OCI-LY1 (cell line): ENCODE data around the gene CXorf38.

Source experiments
- H2AFZ ChIP-seq: fragments of 200-600 bp; sonication (generic), shearing (Covaris generic); 2 replicates; pipeline ENCODE4 v1.6.0; 2014; ENCODE audit warnings: antibody characterized with exemption, mild to moderate bottlenecking, low read length
- H3F3A ChIP-seq: fragments of 200-600 bp; sonication (generic), shearing (Covaris generic); 2 replicates; pipeline ENCODE4 v1.6.0; 2014; ENCODE audit warnings: mild to moderate bottlenecking, antibody characterized with exemption, low read length, moderate library complexity; ENCODE audit not compliant: insufficient read depth
- H3K27ac ChIP-seq: fragments of 200-600 bp; sonication (generic); 2 replicates; pipeline ENCODE4 v1.5.1; 2014; ENCODE audit warnings: low read length, mixed run types, mild to moderate bottlenecking, low read depth; ENCODE audit not compliant: poor library complexity, severe bottlenecking
- H3K27me3 ChIP-seq: fragments of 200-600 bp; sonication (generic); 2 replicates; pipeline ENCODE4 v1.6.0; 2014; ENCODE audit warnings: antibody characterized with exemption, mild to moderate bottlenecking, low read length, moderate library complexity; ENCODE audit not compliant: insufficient read depth
- H3K36me3 ChIP-seq: fragments of 200-600 bp; sonication (generic); 2 replicates; pipeline ENCODE4 v1.6.1; 2014; ENCODE audit warnings: mild to moderate bottlenecking, antibody characterized with exemption, low read length, moderate library complexity, mixed read lengths; ENCODE audit not compliant: insufficient read depth
- H3K4me1 ChIP-seq: fragments of 200-600 bp; sonication (generic); 2 replicates; pipeline ENCODE4 v1.5.1; 2014; ENCODE audit warnings: mild to moderate bottlenecking, low read length, moderate library complexity; ENCODE audit not compliant: insufficient read depth, severe bottlenecking
- H3K4me2 ChIP-seq: fragments of 200-600 bp; sonication (generic), shearing (Covaris generic); 2 replicates; pipeline ENCODE4 v1.6.1; 2014; ENCODE audit warnings: low read length
- H3K4me3 ChIP-seq: fragments of 200-600 bp; sonication (generic); 2 replicates; pipeline ENCODE4 v1.5.1; 2014; ENCODE audit warnings: low read length, low read depth, mild to moderate bottlenecking, mixed read lengths; ENCODE audit not compliant: poor library complexity, severe bottlenecking
- H3K79me2 ChIP-seq: fragments of 200-600 bp; shearing (Covaris generic); 2 replicates; pipeline ENCODE4 v1.6.1; 2016; ENCODE audit warnings: mixed run types, low read length, mixed read lengths; ENCODE audit not compliant: insufficient read depth
- H3K9ac ChIP-seq: fragments of 200-600 bp; sonication (generic), shearing (Covaris generic); 2 replicates; pipeline ENCODE4 v1.6.1; 2014; ENCODE audit warnings: mild to moderate bottlenecking, low read length, mixed read lengths
- H3K9me2 ChIP-seq: fragments of 200-600 bp; sonication (generic), shearing (Covaris generic); 2 replicates; pipeline ENCODE4 v1.6.1; 2014; ENCODE audit warnings: low read depth, mild to moderate bottlenecking, low read length, mixed read lengths
- H3K9me3 ChIP-seq: fragments of 200-600 bp; shearing (Covaris generic); 2 replicates; pipeline ENCODE4 v1.6.1; 2014; ENCODE audit warnings: low read length, mixed read lengths
- H4K20me1 ChIP-seq: fragments of 200-600 bp; sonication (generic), shearing (Covaris generic); 2 replicates; pipeline ENCODE4 v1.6.0; 2016; ENCODE audit warnings: mild to moderate bottlenecking, low read length; ENCODE audit not compliant: insufficient read depth
- EZH2 ChIP-seq: fragments of 200-600 bp; sonication (generic), shearing (Covaris generic); IDR thresholded peaks from 2 replicates; pipeline ENCODE4 v1.8.0; 2017; ENCODE audit warnings: borderline replicate concordance, mixed run types, mild to moderate bottlenecking, antibody characterized with exemption, low read length, moderate library complexity, mixed read lengths
- TF ChIP-seq, protein P1 (sequence below): fragments of 200-600 bp; sonication (generic), shearing (Covaris generic); IDR thresholded peaks from 2 replicates; pipeline ENCODE4 v1.5.1; 2017; ENCODE audit warnings: mild to moderate bottlenecking, antibody characterized with exemption, low read length, moderate library complexity, mixed read lengths

Gene CXorf38

GRCh38 chrX:40578039-40578695 lies 69.2 kb downstream of the CXorf38 start:
- Histone ChIP-seq H3K27me3 (no peaks in the 10 kb centered on the region), H3K9ac (no peak overlapping the region), H4K20me1 (no peaks in the 10 kb centered on the region), H3K36me3 (no peaks in the 10 kb centered on the region), H3K27ac (no peak overlapping the region), H3K9me2 (no peaks in the 10 kb centered on the region), H3F3A (no peaks in the 10 kb centered on the region), H3K4me3 (no peak overlapping the region), H2AFZ (no peak overlapping the region), H3K4me1 (peaks cover 18% of the 10 kb centered on the region), H3K9me3 (no peaks in the 10 kb centered on the region), H3K4me2 (no peak overlapping the region), H3K79me2 (peaks cover 14% of the 10 kb centered on the region; the same call in 1 of the 2 replicates)
- TF ChIP-seq EZH2 = no peak
- TF ChIP-seq, protein P1, sequence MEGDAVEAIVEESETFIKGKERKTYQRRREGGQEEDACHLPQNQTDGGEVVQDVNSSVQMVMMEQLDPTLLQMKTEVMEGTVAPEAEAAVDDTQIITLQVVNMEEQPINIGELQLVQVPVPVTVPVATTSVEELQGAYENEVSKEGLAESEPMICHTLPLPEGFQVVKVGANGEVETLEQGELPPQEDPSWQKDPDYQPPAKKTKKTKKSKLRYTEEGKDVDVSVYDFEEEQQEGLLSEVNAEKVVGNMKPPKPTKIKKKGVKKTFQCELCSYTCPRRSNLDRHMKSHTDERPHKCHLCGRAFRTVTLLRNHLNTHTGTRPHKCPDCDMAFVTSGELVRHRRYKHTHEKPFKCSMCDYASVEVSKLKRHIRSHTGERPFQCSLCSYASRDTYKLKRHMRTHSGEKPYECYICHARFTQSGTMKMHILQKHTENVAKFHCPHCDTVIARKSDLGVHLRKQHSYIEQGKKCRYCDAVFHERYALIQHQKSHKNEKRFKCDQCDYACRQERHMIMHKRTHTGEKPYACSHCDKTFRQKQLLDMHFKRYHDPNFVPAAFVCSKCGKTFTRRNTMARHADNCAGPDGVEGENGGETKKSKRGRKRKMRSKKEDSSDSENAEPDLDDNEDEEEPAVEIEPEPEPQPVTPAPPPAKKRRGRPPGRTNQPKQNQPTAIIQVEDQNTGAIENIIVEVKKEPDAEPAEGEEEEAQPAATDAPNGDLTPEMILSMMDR = no peak
